ENCODE measurements around the gene CMSS1.

Gene CMSS1

DNA sequence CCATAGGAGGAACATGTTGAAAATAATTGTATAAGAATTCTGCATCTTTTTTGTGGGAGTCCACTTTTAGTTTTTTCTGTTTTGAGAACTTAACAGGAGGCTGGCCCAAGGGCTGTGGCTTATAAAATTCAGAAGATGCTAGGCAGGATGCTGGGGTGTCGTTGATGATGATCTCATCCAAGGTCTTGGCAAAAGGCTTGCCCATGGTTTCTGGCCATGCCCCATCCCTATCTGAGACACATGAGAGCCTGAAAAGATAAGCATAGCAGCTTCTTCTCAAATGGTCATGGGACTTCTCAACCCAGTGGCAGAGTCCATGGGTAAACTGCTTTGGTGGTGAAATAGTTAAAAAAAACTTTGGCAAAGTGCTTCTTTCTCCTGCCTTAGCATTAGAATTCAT is 35.2 kb downstream of the CMSS1 start:
- Histone ChIP-seq H3K36me3 (ENCODE audit: control insufficient read depth, insufficient read depth, low read length) (peaks cover 73% of the 10 kb centered on the region), H3K4me1 (ENCODE audit: control insufficient read depth, insufficient read depth, low read length, poor library complexity, severe bottlenecking) (no peaks in the 10 kb centered on the region), H3K9me3 (ENCODE audit: control insufficient read depth, low read length) (no peaks in the 10 kb centered on the region), H3K27ac (ENCODE audit: low read depth, low read length, severe bottlenecking) (no peak overlapping the region), H3K4me3 (ENCODE audit: extremely low read depth, insufficient read depth, low read length, poor library complexity, severe bottlenecking) (no peak overlapping the region)
- WGBS, 2 experiments (ENCODE audit: insufficient coverage in 2 of 2): 86 to 89% methylated on average over 1 of the region's 1 CpG

DNA sequence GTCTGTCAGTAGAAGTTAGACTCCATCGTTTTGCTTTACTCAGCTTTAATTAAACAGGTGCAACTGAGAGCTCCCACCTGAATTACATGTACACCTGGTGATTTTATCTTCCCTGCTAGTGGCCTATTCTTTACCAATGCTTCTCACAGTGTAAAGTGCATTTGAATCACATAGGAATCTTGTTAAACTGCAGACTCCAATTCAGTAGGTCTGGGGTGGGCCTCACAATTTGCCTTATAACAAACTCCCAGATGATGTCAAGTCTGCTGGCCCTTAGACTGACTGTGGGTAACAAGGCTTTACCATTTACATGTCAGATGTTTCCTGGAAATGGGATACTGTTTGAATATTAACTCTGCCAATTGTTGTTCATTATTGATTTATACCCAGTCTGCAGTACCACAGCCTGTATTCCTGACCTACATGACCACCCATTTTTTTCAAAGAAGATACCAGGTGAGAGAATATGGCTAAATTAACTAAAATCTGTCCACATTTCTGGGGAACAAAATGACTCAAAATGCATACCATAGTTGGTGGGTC is 37.2 kb downstream of the CMSS1 start:
- WGBS, 2 experiments (ENCODE audit: insufficient coverage in 2 of 2): no CpG with 5 or more reads among the region's 1 CpG
- peaks cover 61% of the 10 kb centered on the region for H3K36me3 ChIP-seq (ENCODE audit: control insufficient read depth, insufficient read depth, low read length)
- no peak overlapping the region for H3K27ac ChIP-seq (ENCODE audit: low read depth, low read length, severe bottlenecking)
- H3K4me3 ChIP-seq (ENCODE audit: extremely low read depth, insufficient read depth, low read length, poor library complexity, severe bottlenecking): no peak overlapping the region
- no peaks in the 10 kb centered on the region for H3K9me3 ChIP-seq (ENCODE audit: control insufficient read depth, low read length)
- H3K4me1 ChIP-seq (ENCODE audit: control insufficient read depth, insufficient read depth, low read length, poor library complexity, severe bottlenecking): no peaks in the 10 kb centered on the region

DNA sequence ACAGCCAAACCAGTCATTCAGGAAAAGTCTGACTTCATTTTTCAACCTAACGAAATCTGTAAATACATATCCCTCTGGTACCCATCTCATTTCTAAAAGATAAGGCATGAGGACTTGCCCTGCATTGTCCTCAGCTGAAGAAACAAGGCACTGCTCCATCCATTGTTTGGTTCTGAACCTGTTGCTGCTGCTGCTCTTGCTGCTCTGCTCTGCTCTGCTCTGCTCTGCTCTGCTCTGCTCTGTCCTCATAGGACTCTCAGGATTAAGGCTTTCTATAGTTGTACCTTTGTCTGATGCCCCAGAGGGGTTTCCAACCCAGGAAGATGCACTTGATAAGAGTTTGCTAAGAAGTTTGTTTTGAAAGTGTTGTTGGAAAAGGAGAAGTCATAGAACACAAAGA is 38.2 kb downstream of the CMSS1 start:
- Histone ChIP-seq H3K36me3 (ENCODE audit: control insufficient read depth, insufficient read depth, low read length) (peaks cover 58% of the 10 kb centered on the region), H3K4me1 (ENCODE audit: control insufficient read depth, insufficient read depth, low read length, poor library complexity, severe bottlenecking) (no peaks in the 10 kb centered on the region), H3K4me3 (ENCODE audit: extremely low read depth, insufficient read depth, low read length, poor library complexity, severe bottlenecking) (no peak overlapping the region), H3K27ac (ENCODE audit: low read depth, low read length, severe bottlenecking) (no peak overlapping the region), H3K9me3 (ENCODE audit: control insufficient read depth, low read length) (no peaks in the 10 kb centered on the region)
- 80 to 94% methylated on average over 1 of the region's 1 CpG for WGBS, 2 experiments (ENCODE audit: insufficient coverage in 2 of 2)

GRCh38 chr3:99856437-99857220 is 39.0 kb downstream of the CMSS1 start:
- no peaks in the 10 kb centered on the region for H3K9me3 ChIP-seq (ENCODE audit: control insufficient read depth, low read length)
- H3K27ac ChIP-seq (ENCODE audit: low read depth, low read length, severe bottlenecking): no peak overlapping the region
- WGBS, 2 experiments (ENCODE audit: insufficient coverage in 2 of 2): 100% methylated on average over 1 of the region's 3 CpGs; no CpG with 5 or more reads in 1 of the 2 experiments

DNA sequence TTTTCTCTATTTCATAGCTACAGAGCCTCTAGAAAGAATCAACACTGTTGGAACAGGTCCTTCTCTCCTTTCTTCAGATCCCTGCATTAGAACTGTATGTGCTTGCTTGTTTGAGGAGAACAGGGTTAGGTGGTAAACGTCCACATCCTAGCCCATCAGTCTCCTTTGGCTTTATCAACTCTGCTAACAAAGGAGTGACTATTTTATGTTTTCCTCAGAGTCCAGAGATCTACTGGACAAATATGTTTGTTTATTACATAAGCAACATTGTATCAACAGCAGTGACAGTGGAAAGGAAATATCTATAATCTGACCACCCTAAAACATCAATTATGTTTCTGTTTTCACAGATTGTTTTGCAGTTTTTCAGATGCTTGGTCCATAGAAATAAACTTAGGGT is 39.6 kb downstream of the CMSS1 start:
- Histone ChIP-seq H3K36me3 (ENCODE audit: control insufficient read depth, insufficient read depth, low read length) (peaks cover 62% of the 10 kb centered on the region), H3K4me1 (ENCODE audit: control insufficient read depth, insufficient read depth, low read length, poor library complexity, severe bottlenecking) (peaks cover 4% of the 10 kb centered on the region), H3K27ac (ENCODE audit: low read depth, low read length, severe bottlenecking) (no peak overlapping the region), H3K9me3 (ENCODE audit: control insufficient read depth, low read length) (no peaks in the 10 kb centered on the region), H3K4me3 (ENCODE audit: extremely low read depth, insufficient read depth, low read length, poor library complexity, severe bottlenecking) (no peak overlapping the region)
- no CpG with 5 or more reads among the region's 1 CpG for WGBS, 2 experiments (ENCODE audit: insufficient coverage in 2 of 2)

More at GRCh38 chr3:99856437-99857220, 39.0 kb downstream of the CMSS1 start:
- H3K4me3 ChIP-seq (ENCODE audit: extremely low read depth, insufficient read depth, low read length, poor library complexity, severe bottlenecking): no peak overlapping the region
- peaks cover 4% of the 10 kb centered on the region for H3K4me1 ChIP-seq (ENCODE audit: control insufficient read depth, insufficient read depth, low read length, poor library complexity, severe bottlenecking)
- peaks cover 60% of the 10 kb centered on the region for H3K36me3 ChIP-seq (ENCODE audit: control insufficient read depth, insufficient read depth, low read length)

- Histone ChIP-seq H3K27ac (ENCODE audit: low read depth, low read length, severe bottlenecking) (no peak overlapping the region), H3K36me3 (ENCODE audit: control insufficient read depth, insufficient read depth, low read length) (peaks cover 64% of the 10 kb centered on the region), H3K4me1 (ENCODE audit: control insufficient read depth, insufficient read depth, low read length, poor library complexity, severe bottlenecking) (peaks cover 4% of the 10 kb centered on the region), H3K4me3 (ENCODE audit: extremely low read depth, insufficient read depth, low read length, poor library complexity, severe bottlenecking) (no peak overlapping the region), H3K9me3 (ENCODE audit: control insufficient read depth, low read length) (no peaks in the 10 kb centered on the region)
- 80 to 88% methylated on average over 1 of the region's 2 CpGs for WGBS, 2 experiments (ENCODE audit: insufficient coverage in 2 of 2)
These were observed 40.8 kb downstream of the CMSS1 start for GRCh38 chr3:99858469-99858868.

- 100% methylated on average over 1 of the region's 1 CpG; no CpG with 5 or more reads in 1 of the 2 experiments for WGBS, 2 experiments (ENCODE audit: insufficient coverage in 2 of 2)
- Histone ChIP-seq H3K27ac (ENCODE audit: low read depth, low read length, severe bottlenecking) (peak overlapping the region; percentile 51), H3K9me3 (ENCODE audit: control insufficient read depth, low read length) (no peaks in the 10 kb centered on the region), H3K36me3 (ENCODE audit: control insufficient read depth, insufficient read depth, low read length) (peaks cover 62% of the 10 kb centered on the region), H3K4me3 (ENCODE audit: extremely low read depth, insufficient read depth, low read length, poor library complexity, severe bottlenecking) (no peak overlapping the region), H3K4me1 (ENCODE audit: control insufficient read depth, insufficient read depth, low read length, poor library complexity, severe bottlenecking) (peaks cover 4% of the 10 kb centered on the region)
These were observed 42.2 kb downstream of the CMSS1 start for GRCh38 chr3:99859825-99860224.

GRCh38 chr3:99861216-99861615 is 43.6 kb downstream of the CMSS1 start:
- H3K27ac ChIP-seq (ENCODE audit: low read depth, low read length, severe bottlenecking): peak overlapping the region; percentile 10
- WGBS, 2 experiments (ENCODE audit: insufficient coverage in 2 of 2): 78% methylated on average over 1 of the region's 1 CpG; no CpG with 5 or more reads in 1 of the 2 experiments
- peaks cover 67% of the 10 kb centered on the region for H3K36me3 ChIP-seq (ENCODE audit: control insufficient read depth, insufficient read depth, low read length)
- peaks cover 4% of the 10 kb centered on the region for H3K4me1 ChIP-seq (ENCODE audit: control insufficient read depth, insufficient read depth, low read length, poor library complexity, severe bottlenecking)
- H3K4me3 ChIP-seq (ENCODE audit: extremely low read depth, insufficient read depth, low read length, poor library complexity, severe bottlenecking): no peak overlapping the region
- no peaks in the 10 kb centered on the region for H3K9me3 ChIP-seq (ENCODE audit: control insufficient read depth, low read length)

DNA sequence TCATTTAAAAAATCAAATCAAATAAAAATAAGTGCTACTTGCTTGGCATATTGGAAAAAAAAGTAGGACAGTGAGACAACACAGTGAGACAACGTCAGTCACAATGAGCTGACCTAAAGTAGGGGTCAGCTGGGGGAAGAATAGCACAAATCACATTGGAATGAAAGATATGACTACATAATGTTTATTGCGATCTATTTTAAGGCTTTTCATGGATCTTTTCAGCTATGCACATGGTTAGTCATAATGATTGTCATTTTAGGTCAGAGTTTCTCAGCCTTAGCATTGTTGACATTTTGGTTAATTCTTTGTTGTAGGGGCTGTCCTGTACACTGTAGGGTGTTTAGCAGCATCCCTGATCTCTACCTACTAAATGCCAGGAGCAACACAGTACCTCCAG is 44.5 kb downstream of the CMSS1 start:
- WGBS, 2 experiments (ENCODE audit: insufficient coverage in 2 of 2): 100% methylated on average over 1 to 2 of the region's 2 CpGs
- Histone ChIP-seq H3K4me1 (ENCODE audit: control insufficient read depth, insufficient read depth, low read length, poor library complexity, severe bottlenecking) (peaks cover 4% of the 10 kb centered on the region), H3K27ac (ENCODE audit: low read depth, low read length, severe bottlenecking) (no peak overlapping the region), H3K36me3 (ENCODE audit: control insufficient read depth, insufficient read depth, low read length) (peaks cover 72% of the 10 kb centered on the region), H3K9me3 (ENCODE audit: control insufficient read depth, low read length) (no peaks in the 10 kb centered on the region), H3K4me3 (ENCODE audit: extremely low read depth, insufficient read depth, low read length, poor library complexity, severe bottlenecking) (no peak overlapping the region)

DNA sequence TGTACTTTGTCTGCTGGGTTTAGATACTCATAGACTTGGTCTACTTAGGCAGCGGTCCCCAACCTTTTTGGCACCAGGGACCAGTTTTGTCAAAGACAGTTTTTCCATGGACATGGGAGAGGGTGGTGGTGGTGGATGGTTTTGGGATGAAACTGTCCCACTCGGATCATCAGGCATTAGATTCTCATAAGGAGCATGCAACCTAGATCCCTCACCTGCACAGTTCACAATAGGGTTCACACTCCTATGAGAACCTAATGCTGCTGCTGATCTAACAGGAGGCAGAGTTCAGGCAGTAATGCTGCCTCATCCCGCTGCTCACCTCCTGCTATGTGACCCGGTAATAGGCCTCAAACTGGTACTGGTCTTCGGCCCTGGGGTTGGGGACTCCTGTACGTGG is 45.3 kb downstream of the CMSS1 start:
- WGBS, 2 experiments (ENCODE audit: insufficient coverage in 2 of 2): 98 to 100% methylated on average over 3 to 5 of the region's 6 CpGs
- Histone ChIP-seq H3K4me3 (ENCODE audit: extremely low read depth, insufficient read depth, low read length, poor library complexity, severe bottlenecking) (no peak overlapping the region), H3K9me3 (ENCODE audit: control insufficient read depth, low read length) (no peaks in the 10 kb centered on the region), H3K27ac (ENCODE audit: low read depth, low read length, severe bottlenecking) (no peak overlapping the region), H3K36me3 (ENCODE audit: control insufficient read depth, insufficient read depth, low read length) (peaks cover 77% of the 10 kb centered on the region), H3K4me1 (ENCODE audit: control insufficient read depth, insufficient read depth, low read length, poor library complexity, severe bottlenecking) (peaks cover 5% of the 10 kb centered on the region)

GRCh38 chr3:99863588-99863987 is 45.9 kb downstream of the CMSS1 start:
- H3K4me3 ChIP-seq (ENCODE audit: extremely low read depth, insufficient read depth, low read length, poor library complexity, severe bottlenecking): no peak overlapping the region
- WGBS, 2 experiments (ENCODE audit: insufficient coverage in 2 of 2): no CpG with 5 or more reads among the region's 2 CpGs
- peaks cover 10% of the 10 kb centered on the region for H3K4me1 ChIP-seq (ENCODE audit: control insufficient read depth, insufficient read depth, low read length, poor library complexity, severe bottlenecking)
- no peak overlapping the region for H3K27ac ChIP-seq (ENCODE audit: low read depth, low read length, severe bottlenecking)
- H3K36me3 ChIP-seq (ENCODE audit: control insufficient read depth, insufficient read depth, low read length): peaks cover 80% of the 10 kb centered on the region
- no peaks in the 10 kb centered on the region for H3K9me3 ChIP-seq (ENCODE audit: control insufficient read depth, low read length)
